Sigmoid colon (tissue), 4 donors: Measurements from ENCODE around the gene SMPD2.

Experiments used
- EP300 ChIP-seq, 4 donors: sonication (generic); formaldehyde crosslinking; IDR thresholded peaks; one replicate each; pipeline ENCODE4 v1.6.1; 2017; ENCODE audit warnings: antibody characterized with exemption in 4 of 4
- POLR2A ChIP-seq, 2 donors: fragments of 450-650 bp; IDR thresholded peaks; one replicate each; pipeline ENCODE4 v1.6.1; 2016; ENCODE audit warnings: antibody characterized with exemption in 2 of 2, mild to moderate bottlenecking in 2 of 2, moderate library complexity in 2 of 2
- POLR2AphosphoS5 ChIP-seq, 4 donors: sonication (generic); formaldehyde crosslinking; IDR thresholded peaks; one replicate each; pipeline ENCODE4 v1.6.1; 2017; ENCODE audit warnings: antibody characterized with exemption in 4 of 4
- TF ChIP-seq, protein P1 (sequence below), 4 experiments: fragments of 450-650 bp in 3 of 4; fragments of 200-600 bp in 1 of 4; IDR thresholded peaks; one replicate each; pipeline ENCODE4 v1.5.1; 2016 to 2019; ENCODE audit warnings: antibody characterized with exemption in 4 of 4, mild to moderate bottlenecking in 3 of 4, moderate library complexity in 2 of 4

DNA sequence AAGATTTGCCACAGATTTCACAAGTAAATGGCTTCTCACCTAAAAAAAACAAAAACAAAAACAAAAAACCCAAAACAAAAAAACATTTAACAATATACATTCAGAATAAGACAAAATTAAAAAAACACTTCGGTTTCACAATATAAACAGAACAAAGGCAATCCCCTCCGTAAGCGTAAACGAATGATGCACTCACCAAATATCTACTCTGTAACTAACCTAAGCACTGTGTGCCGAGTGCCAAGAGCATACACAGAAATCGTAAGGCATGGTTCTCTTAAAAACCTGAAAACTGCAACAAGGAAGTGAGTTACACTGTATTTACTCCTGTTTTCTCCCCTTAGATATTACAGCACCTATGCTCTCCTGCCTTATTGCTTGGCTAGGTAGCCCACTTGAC is 27.2 kb downstream of the SMPD2 start:
- TF ChIP-seq, protein P1, sequence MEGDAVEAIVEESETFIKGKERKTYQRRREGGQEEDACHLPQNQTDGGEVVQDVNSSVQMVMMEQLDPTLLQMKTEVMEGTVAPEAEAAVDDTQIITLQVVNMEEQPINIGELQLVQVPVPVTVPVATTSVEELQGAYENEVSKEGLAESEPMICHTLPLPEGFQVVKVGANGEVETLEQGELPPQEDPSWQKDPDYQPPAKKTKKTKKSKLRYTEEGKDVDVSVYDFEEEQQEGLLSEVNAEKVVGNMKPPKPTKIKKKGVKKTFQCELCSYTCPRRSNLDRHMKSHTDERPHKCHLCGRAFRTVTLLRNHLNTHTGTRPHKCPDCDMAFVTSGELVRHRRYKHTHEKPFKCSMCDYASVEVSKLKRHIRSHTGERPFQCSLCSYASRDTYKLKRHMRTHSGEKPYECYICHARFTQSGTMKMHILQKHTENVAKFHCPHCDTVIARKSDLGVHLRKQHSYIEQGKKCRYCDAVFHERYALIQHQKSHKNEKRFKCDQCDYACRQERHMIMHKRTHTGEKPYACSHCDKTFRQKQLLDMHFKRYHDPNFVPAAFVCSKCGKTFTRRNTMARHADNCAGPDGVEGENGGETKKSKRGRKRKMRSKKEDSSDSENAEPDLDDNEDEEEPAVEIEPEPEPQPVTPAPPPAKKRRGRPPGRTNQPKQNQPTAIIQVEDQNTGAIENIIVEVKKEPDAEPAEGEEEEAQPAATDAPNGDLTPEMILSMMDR (IDR thresholded peaks at IDR 0.05): no peak
- TF ChIP-seq POLR2AphosphoS5 (IDR thresholded peaks at IDR 0.05): no peak
- TF ChIP-seq EP300 (IDR thresholded peaks at IDR 0.05): no peak
- no peak for TF ChIP-seq POLR2A (IDR thresholded peaks at IDR 0.05)
